CD14-positive monocyte (primary cell): ENCODE measurements around the gene MGAT5B. TPM values are rescaled to one million over a fixed set of nuclear protein-coding genes. Genes with fewer than 3 reads are reported as not detected.

Source experiments
- DNase-seq, 3 donors: peaks; one replicate each; pipeline ENCODE4 v3.0.0-alpha.2; 2011 to 2022
- H2AFZ ChIP-seq: 2 replicates; pipeline ENCODE4 v1.6.0; 2012; ENCODE audit warnings: mild to moderate bottlenecking, low read depth, low read length, inconsistent platforms; ENCODE audit not compliant: insufficient read depth, poor library complexity, severe bottlenecking
- H3K27ac ChIP-seq, 2 donors: 1 replicate in 1 of 2; 2 replicates in 1 of 2; pipeline ENCODE4 v1.5.1; 2012 to 2013; ENCODE audit warnings: low read length in 2 of 2, control low read depth in 1 of 2, inconsistent platforms in 1 of 2, low read depth in 1 of 2, mild to moderate bottlenecking in 1 of 2
- H3K27me3 ChIP-seq, 2 donors: one replicate each; pipeline versions ENCODE4 v1.6.0 to v1.6.1; 2011 to 2013; ENCODE audit warnings: low read length in 2 of 2; ENCODE audit not compliant: control insufficient read depth in 2 of 2, insufficient read depth in 2 of 2
- H3K36me3 ChIP-seq, 2 donors: replicated peaks in 1 of 2; 1 replicate in 1 of 2; 2 replicates in 1 of 2; pipeline versions ENCODE4 v1.5.1 to v1.6.1; 2012 to 2013; ENCODE audit warnings: low read length in 2 of 2, control low read depth in 1 of 2, inconsistent platforms in 1 of 2, mild to moderate bottlenecking in 1 of 2; ENCODE audit not compliant: insufficient read depth in 2 of 2, control insufficient read depth in 1 of 2
- H3K4me1 ChIP-seq, 2 donors: 1 replicate in 1 of 2; 2 replicates in 1 of 2; pipeline versions ENCODE4 v1.5.1 to v1.6.1; 2012 to 2013; ENCODE audit warnings: low read length in 2 of 2, control low read depth in 1 of 2, inconsistent platforms in 1 of 2, mild to moderate bottlenecking in 1 of 2, moderate library complexity in 1 of 2; ENCODE audit not compliant: insufficient read depth in 2 of 2, control insufficient read depth in 1 of 2
- H3K4me2 ChIP-seq: replicated peaks from 2 replicates; pipeline ENCODE3; 2012; ENCODE audit warnings: low read length, moderate library complexity, mild to moderate bottlenecking; ENCODE audit not compliant: poor library complexity, severe bottlenecking; ENCODE audit errors: extremely low read depth
- H3K4me3 ChIP-seq, 3 experiments: fragments of 200-600 bp in 1 of 3; sonication (generic) in 1 of 3; replicated peaks in 1 of 3; 1 replicate in 2 of 3; 2 replicates in 1 of 3; pipeline ENCODE4 v1.5.1; 2011 to 2013; ENCODE audit warnings: low read length in 3 of 3, mild to moderate bottlenecking in 3 of 3, control low read depth in 2 of 3, low read depth in 2 of 3, inconsistent platforms in 1 of 3, moderate library complexity in 1 of 3
- H3K79me2 ChIP-seq: 2 replicates; pipeline ENCODE4 v1.6.0; 2012; ENCODE audit warnings: mild to moderate bottlenecking, control low read depth, inconsistent platforms, low read length, moderate library complexity; ENCODE audit not compliant: insufficient read depth
- H3K9ac ChIP-seq: 2 replicates; pipeline ENCODE4 v1.6.0; 2017; ENCODE audit warnings: low read length, mild to moderate bottlenecking; ENCODE audit not compliant: insufficient read depth, poor library complexity, severe bottlenecking
- H3K9me3 ChIP-seq, 2 donors: replicated peaks in 1 of 2; 1 replicate in 1 of 2; 2 replicates in 1 of 2; pipeline versions ENCODE4 v1.5.1 to v1.6.1; 2012 to 2013; ENCODE audit warnings: low read length in 2 of 2, control low read depth in 1 of 2; ENCODE audit not compliant: control insufficient read depth in 1 of 2, insufficient read depth in 1 of 2
- H4K20me1 ChIP-seq: 2 replicates; pipeline ENCODE4 v1.6.0; 2012; ENCODE audit warnings: mild to moderate bottlenecking, low read length, control low read depth, moderate library complexity; ENCODE audit not compliant: insufficient read depth
- H3K27ac Mint-ChIP-seq, 7 donors: one replicate each; pipeline ENCODE4 v1.8.0; 2020; ENCODE audit warnings: mild to moderate bottlenecking in 7 of 7, mixed read lengths in 7 of 7, moderate library complexity in 6 of 7, inconsistent platforms in 2 of 7
- H3K27me3 Mint-ChIP-seq, 3 donors: one replicate each; pipeline ENCODE4 v1.8.0; 2021 to 2022; ENCODE audit warnings: low read depth in 3 of 3, mild to moderate bottlenecking in 3 of 3, mixed read lengths in 3 of 3, moderate library complexity in 3 of 3, inconsistent platforms in 1 of 3
- H3K36me3 Mint-ChIP-seq, 2 donors: one replicate each; pipeline ENCODE4 v1.8.0; 2020; ENCODE audit warnings: mixed read lengths in 2 of 2, inconsistent platforms in 1 of 2, mild to moderate bottlenecking in 1 of 2
- H3K4me1 Mint-ChIP-seq: one replicate; pipeline ENCODE4 v1.8.0; 2020; ENCODE audit warnings: mild to moderate bottlenecking, mixed read lengths
- H3K4me3 Mint-ChIP-seq, 2 donors: one replicate each; pipeline ENCODE4 v1.8.0; 2020; ENCODE audit warnings: mild to moderate bottlenecking in 2 of 2, mixed read lengths in 2 of 2, moderate library complexity in 1 of 2
- H3K9me3 Mint-ChIP-seq, 7 donors: one replicate each; pipeline ENCODE4 v1.8.0; 2020 to 2022; ENCODE audit warnings: mixed read lengths in 7 of 7, mild to moderate bottlenecking in 6 of 7, moderate library complexity in 6 of 7, inconsistent platforms in 2 of 7
- WGBS: methylation state at CpG from one replicate; pipeline ENCODE4 v1.1.5; 2013; ENCODE audit warnings: missing lambda C conversion rate; ENCODE audit not compliant: insufficient coverage; 5-methylcytosine and 5-hydroxymethylcytosine counted together
- intact Hi-C, 2 donors: fragments of 100-400 bp; cut with micrococcal nuclease; formaldehyde crosslinking; loops; one replicate each; pipeline versions ENCODE4 v1.15.0 to v1.15.1; 2023
- polyA plus RNA-seq, 3 donors: library from polyadenylated mRNA; depleted of rRNA in 1 of 3; unstranded in 2 of 3; stranded (reverse) in 1 of 3; fragments of 300-500 nt in 2 of 3; fragments of >200 nt in 1 of 3; fragmentation: Illumina TruSeq in 2 of 3; gene quantifications; 1 replicate in 2 of 3; 2 replicates in 1 of 3; pipeline ENCODE4 v1.2.3, GENCODE V29; 2012 to 2021
- TF ChIP-seq, protein P1 (sequence below): fragments of 200-600 bp; IDR thresholded peaks from one replicate; pipeline ENCODE4 v1.8.0; 2022; ENCODE audit warnings: antibody characterized with exemption, mild to moderate bottlenecking

The MGAT5B gene
- polyA plus RNA-seq, 3 donors = not detected

DNA sequence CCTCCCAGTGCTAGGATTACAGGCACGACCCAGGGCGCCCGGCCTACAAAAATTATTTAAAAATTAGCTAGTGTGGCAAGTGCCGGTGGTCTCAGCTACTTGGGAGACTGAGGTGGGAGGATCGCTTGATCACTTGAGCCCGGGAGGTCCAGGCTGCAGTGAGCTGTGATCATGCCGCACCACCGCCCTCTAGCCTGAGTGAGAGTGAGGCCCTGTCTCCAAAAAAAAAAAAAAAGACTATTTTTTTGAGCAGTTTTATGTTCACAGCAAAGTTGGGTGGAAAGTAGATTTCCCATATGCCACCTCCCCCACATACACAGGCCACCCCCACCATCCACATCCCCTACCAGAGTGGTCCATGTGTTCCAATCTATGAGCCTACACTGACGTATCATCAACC is 84.9 kb downstream of the MGAT5B start:
- H3K9me3 ChIP-seq = no peaks in the 10 kb centered on the region
- H3K36me3 ChIP-seq = no peaks in the 10 kb centered on the region
- H3K9ac ChIP-seq = no peak overlapping the region
- peaks cover 6 to 7% (median 7%) of the 10 kb centered on the region in 3 donors for H3K27me3 Mint-ChIP-seq
- no peaks in the 10 kb centered on the region for H4K20me1 ChIP-seq
- no peak overlapping the region for H3K4me2 ChIP-seq
- no peak overlapping the region for H3K4me3 Mint-ChIP-seq
- no peaks in the 10 kb centered on the region for H3K27me3 ChIP-seq
- 99% methylated on average over 8 of the region's 9 CpGs for WGBS
- H3K79me2 ChIP-seq = no peaks in the 10 kb centered on the region
- no peaks in the 10 kb centered on the region for H3K4me1 ChIP-seq
- no peak overlapping the region for H3K27ac ChIP-seq
- no peak overlapping the region for H2AFZ ChIP-seq
- TF ChIP-seq, protein P1, sequence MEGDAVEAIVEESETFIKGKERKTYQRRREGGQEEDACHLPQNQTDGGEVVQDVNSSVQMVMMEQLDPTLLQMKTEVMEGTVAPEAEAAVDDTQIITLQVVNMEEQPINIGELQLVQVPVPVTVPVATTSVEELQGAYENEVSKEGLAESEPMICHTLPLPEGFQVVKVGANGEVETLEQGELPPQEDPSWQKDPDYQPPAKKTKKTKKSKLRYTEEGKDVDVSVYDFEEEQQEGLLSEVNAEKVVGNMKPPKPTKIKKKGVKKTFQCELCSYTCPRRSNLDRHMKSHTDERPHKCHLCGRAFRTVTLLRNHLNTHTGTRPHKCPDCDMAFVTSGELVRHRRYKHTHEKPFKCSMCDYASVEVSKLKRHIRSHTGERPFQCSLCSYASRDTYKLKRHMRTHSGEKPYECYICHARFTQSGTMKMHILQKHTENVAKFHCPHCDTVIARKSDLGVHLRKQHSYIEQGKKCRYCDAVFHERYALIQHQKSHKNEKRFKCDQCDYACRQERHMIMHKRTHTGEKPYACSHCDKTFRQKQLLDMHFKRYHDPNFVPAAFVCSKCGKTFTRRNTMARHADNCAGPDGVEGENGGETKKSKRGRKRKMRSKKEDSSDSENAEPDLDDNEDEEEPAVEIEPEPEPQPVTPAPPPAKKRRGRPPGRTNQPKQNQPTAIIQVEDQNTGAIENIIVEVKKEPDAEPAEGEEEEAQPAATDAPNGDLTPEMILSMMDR = no peak
- H3K27ac Mint-ChIP-seq = no peak overlapping the region
- no peak for DNase-seq
- H3K4me1 Mint-ChIP-seq = no peaks in the 10 kb centered on the region
- intact Hi-C loops = no loop called here
- no peak overlapping the region for H3K4me3 ChIP-seq
- no peaks in the 10 kb centered on the region for H3K36me3 Mint-ChIP-seq
- no peaks in the 10 kb centered on the region for H3K9me3 Mint-ChIP-seq

DNA sequence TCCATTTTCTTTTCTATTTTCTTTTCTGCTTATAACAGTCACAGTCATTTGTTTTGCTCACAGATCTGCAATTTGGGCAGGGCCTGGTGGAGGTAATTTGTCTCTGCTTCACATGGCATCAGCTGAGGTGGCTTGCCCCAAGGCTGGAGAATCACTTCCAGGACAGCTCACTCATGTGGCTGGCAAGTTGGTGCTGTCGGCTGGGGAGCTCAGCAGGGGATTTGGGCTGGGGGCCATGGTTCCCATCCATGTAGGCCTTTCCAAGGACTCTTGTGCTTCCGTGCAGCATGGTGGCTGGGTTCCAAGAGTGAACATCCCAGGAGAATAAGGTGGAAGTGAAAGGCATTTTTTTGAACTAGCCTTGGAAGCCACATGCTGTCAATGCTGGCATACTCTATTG is 85.7 kb downstream of the MGAT5B start:
- H3K9me3 Mint-ChIP-seq = peaks cover 0 to 2% (median 0%) of the 10 kb centered on the region in 7 donors
- H2AFZ ChIP-seq = no peak overlapping the region
- H3K4me1 ChIP-seq = no peaks in the 10 kb centered on the region
- no peaks in the 10 kb centered on the region for H3K9me3 ChIP-seq
- no peaks in the 10 kb centered on the region for H3K36me3 Mint-ChIP-seq
- no peak for DNase-seq
- no peak overlapping the region for H3K4me3 Mint-ChIP-seq
- WGBS = 90% methylated on average over 2 of the region's 2 CpGs
- no peaks in the 10 kb centered on the region for H3K79me2 ChIP-seq
- no peak overlapping the region for H3K9ac ChIP-seq
- H3K36me3 ChIP-seq = no peaks in the 10 kb centered on the region
- peaks cover 7 to 9% (median 7%) of the 10 kb centered on the region in 3 donors for H3K27me3 Mint-ChIP-seq
- TF ChIP-seq, protein P1 = no peak
- H3K4me1 Mint-ChIP-seq = no peaks in the 10 kb centered on the region
- H3K27me3 ChIP-seq = no peaks in the 10 kb centered on the region
- no peak overlapping the region for H3K27ac ChIP-seq
- no peaks in the 10 kb centered on the region for H4K20me1 ChIP-seq
- H3K27ac Mint-ChIP-seq = peak overlapping the region in 1 of 7 donors; percentile 24
- H3K4me2 ChIP-seq = no peak overlapping the region
- no peak overlapping the region for H3K4me3 ChIP-seq
- intact Hi-C loops = no loop called here
